BE2C (cell line): ENCODE results near the gene STK40.

Experiments
- DNase-seq: peaks from one replicate; pipeline ENCODE4 v3.0.0-alpha.2; 2020
- H3K27me3 ChIP-seq: fragments of 250-450 bp; sonication (Bioruptor Pico); 2 replicates; pipeline ENCODE4 v1.5.1; 2020; ENCODE audit warnings: mild to moderate bottlenecking
- H3K36me3 ChIP-seq: fragments of 250-450 bp; sonication (Bioruptor Pico); 2 replicates; pipeline ENCODE4 v1.5.1; 2020; ENCODE audit warnings: mild to moderate bottlenecking
- H3K4me1 ChIP-seq: fragments of 250-450 bp; sonication (Bioruptor Pico); 2 replicates; pipeline ENCODE4 v1.5.1; 2020
- H3K4me3 ChIP-seq: 2 replicates; pipeline ENCODE4 v1.5.1; 2011; ENCODE audit warnings: low read depth, low read length
- H3K9me3 ChIP-seq: fragments of 250-450 bp; sonication (Bioruptor Pico); 2 replicates; pipeline ENCODE4 v1.5.1; 2020
- TF ChIP-seq, protein P1 (sequence below): IDR thresholded peaks from 2 replicates; pipeline ENCODE4 v1.5.1; 2012; ENCODE audit warnings: mild to moderate bottlenecking, low read depth, low read length

Gene STK40

DNA sequence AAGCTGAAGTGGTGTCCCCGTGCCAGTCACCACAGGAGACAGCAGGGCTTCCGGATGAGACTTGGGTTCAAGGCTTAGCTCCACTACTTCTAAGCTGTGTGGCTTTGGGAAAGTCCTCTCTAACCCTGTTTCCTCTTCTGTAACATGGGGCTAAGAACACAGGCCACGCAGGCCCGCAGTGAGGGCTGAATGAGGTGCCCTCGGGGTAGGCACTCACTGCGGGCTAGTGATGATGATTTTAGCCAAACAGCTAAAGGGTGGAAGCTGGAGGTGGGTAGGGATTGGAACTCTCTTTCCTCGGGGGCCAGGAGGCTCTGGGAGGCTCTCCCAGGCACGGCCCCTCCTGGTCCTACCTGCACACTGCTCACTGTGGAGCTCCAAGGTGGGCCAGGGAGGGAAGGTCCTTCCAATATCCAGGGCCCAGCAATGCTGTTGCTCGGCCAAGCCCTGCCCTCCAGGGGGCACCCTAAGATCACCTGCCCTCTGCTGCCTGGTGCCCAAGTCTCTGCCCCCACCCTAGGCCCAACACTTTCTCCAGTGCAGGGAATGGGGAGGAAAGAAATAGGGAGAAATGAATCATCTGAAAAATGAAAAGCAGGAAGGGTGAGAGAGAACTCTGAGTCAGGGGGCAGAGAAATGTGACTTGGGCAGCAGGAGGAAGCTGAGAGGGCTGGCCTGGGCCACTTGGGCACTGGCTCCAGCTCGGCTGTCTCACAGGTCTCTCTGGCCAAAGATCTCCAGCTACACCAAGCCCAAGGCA, 43.1 kb downstream of the STK40 start:
- Histone ChIP-seq H3K36me3 (no peaks in the 10 kb centered on the region), H3K4me1 (no peaks in the 10 kb centered on the region), H3K4me3 (no peak overlapping the region), H3K27me3 (no peaks in the 10 kb centered on the region), H3K9me3 (no peaks in the 10 kb centered on the region)
- DNase-seq: peak; percentile 57
- TF ChIP-seq, protein P1, sequence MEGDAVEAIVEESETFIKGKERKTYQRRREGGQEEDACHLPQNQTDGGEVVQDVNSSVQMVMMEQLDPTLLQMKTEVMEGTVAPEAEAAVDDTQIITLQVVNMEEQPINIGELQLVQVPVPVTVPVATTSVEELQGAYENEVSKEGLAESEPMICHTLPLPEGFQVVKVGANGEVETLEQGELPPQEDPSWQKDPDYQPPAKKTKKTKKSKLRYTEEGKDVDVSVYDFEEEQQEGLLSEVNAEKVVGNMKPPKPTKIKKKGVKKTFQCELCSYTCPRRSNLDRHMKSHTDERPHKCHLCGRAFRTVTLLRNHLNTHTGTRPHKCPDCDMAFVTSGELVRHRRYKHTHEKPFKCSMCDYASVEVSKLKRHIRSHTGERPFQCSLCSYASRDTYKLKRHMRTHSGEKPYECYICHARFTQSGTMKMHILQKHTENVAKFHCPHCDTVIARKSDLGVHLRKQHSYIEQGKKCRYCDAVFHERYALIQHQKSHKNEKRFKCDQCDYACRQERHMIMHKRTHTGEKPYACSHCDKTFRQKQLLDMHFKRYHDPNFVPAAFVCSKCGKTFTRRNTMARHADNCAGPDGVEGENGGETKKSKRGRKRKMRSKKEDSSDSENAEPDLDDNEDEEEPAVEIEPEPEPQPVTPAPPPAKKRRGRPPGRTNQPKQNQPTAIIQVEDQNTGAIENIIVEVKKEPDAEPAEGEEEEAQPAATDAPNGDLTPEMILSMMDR: peak; percentile 62

DNA sequence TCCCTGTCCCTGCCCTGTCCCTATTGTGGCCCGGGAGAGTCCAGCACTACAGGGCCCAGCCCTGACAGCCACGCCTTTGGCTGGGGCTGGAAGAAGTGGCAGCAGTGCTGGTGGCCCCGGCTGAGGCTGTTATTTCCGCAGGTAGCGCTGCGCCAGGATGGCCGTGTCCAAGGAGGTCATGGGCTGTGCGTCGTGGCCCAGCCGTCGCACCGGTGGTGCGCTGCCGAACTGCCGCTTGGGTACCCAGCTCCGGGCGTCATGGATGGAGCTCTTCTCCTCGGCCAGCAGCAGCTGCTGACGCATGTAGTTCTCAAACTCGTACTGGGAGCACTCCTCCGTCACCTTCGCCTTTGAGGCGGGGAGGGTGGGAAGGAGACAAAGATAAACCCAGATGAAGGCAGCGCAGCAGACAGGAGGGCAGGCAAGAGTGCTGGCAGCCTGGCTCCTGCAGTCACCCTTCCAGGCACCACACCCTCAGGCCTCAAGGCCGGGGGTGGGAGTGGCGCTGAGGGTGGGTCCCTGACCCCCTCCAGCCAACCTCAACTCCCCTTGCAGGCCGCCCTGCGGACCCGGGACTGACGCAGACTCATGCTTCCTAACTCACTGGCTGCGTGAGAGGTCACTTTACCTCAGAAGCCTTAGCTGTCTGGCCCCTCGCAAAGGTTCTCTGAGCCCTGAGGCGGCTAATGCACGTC, 44.0 kb downstream of the STK40 start:
- Histone ChIP-seq H3K4me3 (no peak overlapping the region), H3K4me1 (no peaks in the 10 kb centered on the region), H3K9me3 (no peaks in the 10 kb centered on the region), H3K36me3 (no peaks in the 10 kb centered on the region), H3K27me3 (no peaks in the 10 kb centered on the region)
- TF ChIP-seq, protein P1: no peak
- no peak for DNase-seq

DNA sequence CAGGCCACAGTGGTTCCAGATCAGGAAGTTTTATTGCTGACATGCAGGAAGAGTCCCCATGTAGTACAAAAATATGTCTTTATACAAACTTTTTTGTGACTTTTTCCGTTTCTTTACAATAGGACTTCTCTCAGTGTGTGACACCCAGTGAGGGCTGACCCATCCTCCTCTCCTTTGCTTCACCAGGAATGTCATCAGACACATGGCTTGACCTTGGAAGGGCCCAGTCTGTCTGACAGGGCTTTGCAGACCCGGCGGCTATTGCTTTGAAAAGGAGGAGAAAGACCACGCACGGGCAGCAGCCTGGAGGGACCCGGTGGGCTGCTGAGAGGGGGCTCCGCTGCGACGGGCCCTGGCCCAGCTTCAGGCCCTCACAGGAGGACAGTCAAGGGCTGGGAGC, 46.1 kb downstream of the STK40 start:
- DNase-seq: no peak
- H3K36me3 ChIP-seq: no peaks in the 10 kb centered on the region
- H3K27me3 ChIP-seq: no peaks in the 10 kb centered on the region
- no peaks in the 10 kb centered on the region for H3K4me1 ChIP-seq
- no peak overlapping the region for H3K4me3 ChIP-seq
- H3K9me3 ChIP-seq: no peaks in the 10 kb centered on the region
- TF ChIP-seq, protein P1: no peak

DNA sequence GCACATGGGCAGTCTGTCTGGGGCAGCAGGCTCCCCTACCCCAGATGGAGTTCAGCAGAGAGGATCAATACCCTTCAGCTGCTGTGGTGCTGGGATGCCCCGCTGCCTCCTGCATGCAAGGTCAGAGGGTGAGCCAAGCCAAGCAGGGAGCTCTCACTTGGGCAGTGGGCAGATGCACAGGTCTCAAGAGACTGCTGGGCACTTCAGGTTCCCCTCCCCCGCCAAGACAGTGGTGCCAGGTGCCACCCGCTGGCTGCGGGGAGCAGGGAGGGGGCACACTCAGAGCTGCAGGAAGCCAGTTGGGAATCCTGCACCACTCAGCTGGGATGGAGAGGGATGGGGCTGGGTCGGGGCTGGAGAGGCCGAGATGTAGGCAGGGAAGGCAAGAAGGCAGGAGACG, 46.5 kb downstream of the STK40 start:
- Histone ChIP-seq H3K9me3 (no peaks in the 10 kb centered on the region), H3K4me3 (no peak overlapping the region), H3K36me3 (no peaks in the 10 kb centered on the region), H3K27me3 (no peaks in the 10 kb centered on the region), H3K4me1 (no peaks in the 10 kb centered on the region)
- no peak for DNase-seq
- TF ChIP-seq, protein P1: no peak

DNA sequence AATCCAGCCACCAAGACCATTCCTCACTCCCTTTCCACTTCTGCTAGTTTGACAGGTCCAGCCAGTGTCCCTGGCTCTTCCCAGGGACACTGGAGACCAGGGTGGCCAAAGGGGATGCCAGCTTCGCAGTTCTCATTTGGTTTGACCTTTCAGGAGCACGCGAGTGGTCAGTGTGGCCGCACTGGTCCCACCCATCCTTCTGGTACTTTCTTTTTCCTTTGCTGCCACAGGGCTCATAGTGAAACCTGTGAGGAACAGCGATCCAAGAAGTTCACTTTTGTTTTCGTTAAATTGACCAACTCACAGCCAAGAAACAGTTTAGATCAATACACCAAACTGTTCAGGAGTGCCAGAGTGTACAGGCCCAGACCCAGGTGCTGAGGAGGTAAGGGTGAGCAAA, 47.9 kb downstream of the STK40 start:
- no peak overlapping the region for H3K4me3 ChIP-seq
- no peak for DNase-seq
- no peaks in the 10 kb centered on the region for H3K36me3 ChIP-seq
- H3K9me3 ChIP-seq: no peaks in the 10 kb centered on the region
- no peaks in the 10 kb centered on the region for H3K4me1 ChIP-seq
- TF ChIP-seq, protein P1: no peak
- H3K27me3 ChIP-seq: no peaks in the 10 kb centered on the region

DNA sequence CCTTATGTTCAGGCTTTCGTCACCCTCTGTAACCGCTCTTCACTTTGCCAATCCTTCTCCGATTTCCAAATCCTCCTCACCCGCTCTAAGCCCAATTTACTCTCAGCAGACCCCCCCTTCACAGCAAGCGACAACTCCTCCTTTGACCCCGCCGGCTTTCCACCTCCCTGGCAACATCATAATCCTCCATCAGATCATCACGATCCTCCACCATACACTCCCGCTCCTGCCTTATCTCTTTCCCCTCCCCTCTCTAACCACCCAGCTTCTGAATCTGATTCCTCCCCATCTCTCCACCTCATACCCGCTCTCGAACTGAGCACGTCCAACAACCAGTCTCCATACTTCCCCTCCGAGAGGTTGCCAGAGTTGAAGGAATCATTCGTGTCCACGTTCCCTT, 54.8 kb downstream of the STK40 start:
- no peaks in the 10 kb centered on the region for H3K9me3 ChIP-seq

More for the DNA sequence above, 54.8 kb downstream of the STK40 start:
- no peaks in the 10 kb centered on the region for H3K36me3 ChIP-seq
- H3K4me3 ChIP-seq: no peak overlapping the region
- H3K4me1 ChIP-seq: no peaks in the 10 kb centered on the region
- DNase-seq: no peak
- no peaks in the 10 kb centered on the region for H3K27me3 ChIP-seq
- TF ChIP-seq, protein P1: no peak
